Neural progenitor cell (in vitro differentiated cells): ENCODE measurements around the gene CASP6. TPM values are rescaled to one million over a fixed set of nuclear protein-coding genes. Genes with fewer than 3 reads are reported as not detected.

ENCODE experiments used
- DNase-seq: peaks from one replicate; pipeline ENCODE4 v3.0.0-alpha.2; 2016; ENCODE audit warnings: low spot score
- H2AFZ ChIP-seq: fragments of 200-600 bp; sonication (generic); replicated peaks from 2 replicates; pipeline ENCODE4 v1.6.1; 2016; ENCODE audit warnings: antibody characterized with exemption
- H3F3A ChIP-seq: fragments of 200-600 bp; sonication (generic); 2 replicates; pipeline ENCODE4 v1.6.1; 2016; ENCODE audit warnings: antibody characterized with exemption, low read depth
- H3K27ac ChIP-seq: fragments of 200-600 bp; sonication (generic); 2 replicates; pipeline ENCODE4 v1.5.1; 2016; ENCODE audit warnings: mild to moderate bottlenecking
- H3K27me3 ChIP-seq: fragments of 200-600 bp; sonication (generic); 2 replicates; pipeline ENCODE4 v1.6.1; 2016; ENCODE audit warnings: mild to moderate bottlenecking, moderate library complexity
- H3K36me3 ChIP-seq: fragments of 200-600 bp; sonication (generic); 2 replicates; pipeline ENCODE4 v1.5.1; 2016
- H3K4me1 ChIP-seq: fragments of 200-600 bp; sonication (generic); 2 replicates; pipeline ENCODE4 v1.6.1; 2016; ENCODE audit warnings: mixed run types
- H3K4me2 ChIP-seq: fragments of 200-600 bp; sonication (generic); 2 replicates; pipeline ENCODE4 v1.6.1; 2016
- H3K4me3 ChIP-seq: fragments of 200-600 bp; sonication (generic); 2 replicates; pipeline ENCODE4 v1.5.1; 2016
- H3K79me2 ChIP-seq: fragments of 200-600 bp; sonication (generic); 2 replicates; pipeline ENCODE4 v1.6.1; 2016; ENCODE audit warnings: low read depth
- H3K9ac ChIP-seq: fragments of 200-600 bp; sonication (generic); 2 replicates; pipeline ENCODE4 v1.6.1; 2016
- H3K9me3 ChIP-seq: fragments of 200-600 bp; sonication (generic); 2 replicates; pipeline ENCODE4 v1.5.1; 2016; ENCODE audit warnings: low read depth
- H4K20me1 ChIP-seq: fragments of 200-600 bp; sonication (generic); 2 replicates; pipeline ENCODE4 v1.6.1; 2016; ENCODE audit warnings: low read depth
- H3K27ac Mint-ChIP-seq: 3 replicates; pipeline ENCODE4 v1.8.0; 2021; ENCODE audit warnings: mixed read lengths
- H3K27me3 Mint-ChIP-seq: 2 replicates; pipeline ENCODE4 v1.8.0; 2022; ENCODE audit warnings: low read depth, mild to moderate bottlenecking, inconsistent platforms, moderate library complexity, mixed read lengths; ENCODE audit not compliant: insufficient read depth
- H3K36me3 Mint-ChIP-seq: 3 replicates; pipeline ENCODE4 v1.8.0; 2021; ENCODE audit warnings: mixed read lengths
- H3K4me1 Mint-ChIP-seq: 3 replicates; pipeline ENCODE4 v1.8.0; 2021; ENCODE audit warnings: mixed read lengths
- H3K4me3 Mint-ChIP-seq: 3 replicates; pipeline ENCODE4 v1.8.0; 2021; ENCODE audit warnings: mild to moderate bottlenecking, moderate library complexity, mixed read lengths
- H3K9me3 Mint-ChIP-seq: 3 replicates; pipeline ENCODE4 v1.8.0; 2020; ENCODE audit warnings: mixed read lengths
- EZH2 ChIP-seq: fragments of 200-600 bp; sonication (generic); IDR thresholded peaks from 2 replicates; pipeline ENCODE4 v1.6.1; 2017; ENCODE audit warnings: antibody characterized with exemption, mild to moderate bottlenecking, moderate library complexity
- EZH2phosphoT487 ChIP-seq: fragments of 200-600 bp; sonication (generic); IDR thresholded peaks from 2 replicates; pipeline ENCODE4 v1.6.1; 2017; ENCODE audit warnings: antibody characterized with exemption
- total RNA-seq: library from RNA; depleted of rRNA; stranded (reverse); fragments of >200 nt; gene quantifications from 2 replicates; pipeline ENCODE4 v1.2.3, GENCODE V29; 2015; ENCODE audit warnings: low replicate concordance
- TF ChIP-seq, protein P1 (sequence below): fragments of 200-600 bp; sonication (generic); IDR thresholded peaks from 2 replicates; pipeline ENCODE4 v1.5.1; 2017; ENCODE audit warnings: antibody characterized with exemption, mild to moderate bottlenecking

Gene CASP6
- total RNA-seq, 1 donor from 2014 or later, result 37.2 TPM

DNA sequence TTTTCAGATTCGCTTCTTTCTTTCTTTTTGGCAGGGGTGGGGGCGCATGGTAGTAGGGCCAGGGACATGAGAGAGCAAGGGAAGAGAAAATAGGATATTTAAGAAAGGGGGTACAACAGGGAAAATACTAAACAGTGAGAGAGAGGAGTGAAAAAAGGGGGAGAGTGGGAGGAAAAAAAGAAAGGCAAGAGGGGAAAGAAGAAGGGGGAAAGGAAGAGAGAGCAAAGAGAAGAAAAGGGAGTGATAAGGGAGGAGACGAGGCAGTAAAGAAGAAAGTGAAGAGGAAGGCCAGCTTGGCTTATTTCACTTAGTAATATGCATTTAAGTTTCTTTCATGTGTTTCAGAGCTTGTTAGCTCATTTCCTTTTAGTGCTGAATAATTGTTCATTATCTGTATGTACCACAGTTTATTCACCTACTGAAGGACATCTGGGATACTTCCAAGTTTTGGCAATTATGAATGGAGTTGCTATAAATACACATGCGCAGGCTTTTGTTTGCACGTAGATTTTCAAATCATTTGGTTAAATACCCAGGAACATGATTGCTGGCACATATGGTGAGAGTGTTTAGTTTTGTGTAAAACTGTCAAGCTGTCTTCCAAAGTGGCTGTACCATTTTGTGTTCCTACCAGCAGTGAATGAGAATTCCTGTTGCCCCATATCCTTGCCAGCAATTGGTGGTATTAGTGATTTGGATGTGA lies 37.3 kb downstream of the CASP6 start:
- no peak overlapping the region for H3K4me3 ChIP-seq
- TF ChIP-seq EZH2, result no peak
- TF ChIP-seq EZH2phosphoT487, result no peak
- TF ChIP-seq, protein P1, sequence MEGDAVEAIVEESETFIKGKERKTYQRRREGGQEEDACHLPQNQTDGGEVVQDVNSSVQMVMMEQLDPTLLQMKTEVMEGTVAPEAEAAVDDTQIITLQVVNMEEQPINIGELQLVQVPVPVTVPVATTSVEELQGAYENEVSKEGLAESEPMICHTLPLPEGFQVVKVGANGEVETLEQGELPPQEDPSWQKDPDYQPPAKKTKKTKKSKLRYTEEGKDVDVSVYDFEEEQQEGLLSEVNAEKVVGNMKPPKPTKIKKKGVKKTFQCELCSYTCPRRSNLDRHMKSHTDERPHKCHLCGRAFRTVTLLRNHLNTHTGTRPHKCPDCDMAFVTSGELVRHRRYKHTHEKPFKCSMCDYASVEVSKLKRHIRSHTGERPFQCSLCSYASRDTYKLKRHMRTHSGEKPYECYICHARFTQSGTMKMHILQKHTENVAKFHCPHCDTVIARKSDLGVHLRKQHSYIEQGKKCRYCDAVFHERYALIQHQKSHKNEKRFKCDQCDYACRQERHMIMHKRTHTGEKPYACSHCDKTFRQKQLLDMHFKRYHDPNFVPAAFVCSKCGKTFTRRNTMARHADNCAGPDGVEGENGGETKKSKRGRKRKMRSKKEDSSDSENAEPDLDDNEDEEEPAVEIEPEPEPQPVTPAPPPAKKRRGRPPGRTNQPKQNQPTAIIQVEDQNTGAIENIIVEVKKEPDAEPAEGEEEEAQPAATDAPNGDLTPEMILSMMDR, result no peak
- H3F3A ChIP-seq, result no peaks in the 10 kb centered on the region
- H3K36me3 Mint-ChIP-seq, result peaks cover 3% of the 10 kb centered on the region
- H3K4me3 Mint-ChIP-seq, result no peak overlapping the region
- no peaks in the 10 kb centered on the region for H4K20me1 ChIP-seq
- no peak overlapping the region for H3K9ac ChIP-seq
- H3K4me2 ChIP-seq, result no peak overlapping the region
- H3K27me3 Mint-ChIP-seq, result no peaks in the 10 kb centered on the region
- no peak overlapping the region for H2AFZ ChIP-seq
- no peaks in the 10 kb centered on the region for H3K79me2 ChIP-seq
- peaks cover 5% of the 10 kb centered on the region for H3K4me1 Mint-ChIP-seq
- H3K27me3 ChIP-seq, result no peaks in the 10 kb centered on the region
- H3K9me3 ChIP-seq, result no peaks in the 10 kb centered on the region
- H3K4me1 ChIP-seq, result no peaks in the 10 kb centered on the region
- no peaks in the 10 kb centered on the region for H3K36me3 ChIP-seq
- no peak overlapping the region for H3K27ac Mint-ChIP-seq
- peaks cover 1% of the 10 kb centered on the region for H3K9me3 Mint-ChIP-seq
- no peak for DNase-seq
- no peak overlapping the region for H3K27ac ChIP-seq

DNA sequence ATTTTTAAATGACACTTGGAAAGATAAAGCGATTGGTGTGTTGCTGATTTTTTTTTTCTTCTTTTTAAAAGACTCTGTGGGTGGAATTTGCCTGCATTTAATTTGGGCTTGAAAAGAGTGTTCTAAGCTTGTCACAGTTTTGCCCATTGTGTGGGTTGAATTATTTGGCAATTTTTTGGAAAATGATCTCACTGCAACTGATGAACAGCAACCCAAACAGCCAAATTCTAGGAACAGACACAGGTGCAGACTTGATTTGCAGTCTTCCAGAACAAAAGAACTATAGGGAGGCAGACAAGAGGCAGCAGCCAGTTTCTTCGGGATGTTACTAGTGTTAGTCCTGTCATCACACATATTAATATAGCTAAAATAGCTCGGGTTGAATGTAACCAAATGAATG lies 40.5 kb downstream of the CASP6 start:
- Histone ChIP-seq H3K4me3 (no peak overlapping the region), H3K79me2 (no peaks in the 10 kb centered on the region), H3K36me3 (no peaks in the 10 kb centered on the region), H3K4me2 (no peak overlapping the region), H3K9me3 (no peaks in the 10 kb centered on the region), H4K20me1 (no peaks in the 10 kb centered on the region), H3K9ac (no peak overlapping the region), H3K27ac (no peak overlapping the region), H3F3A (no peaks in the 10 kb centered on the region), H2AFZ (no peak overlapping the region), H3K4me1 (no peaks in the 10 kb centered on the region), H3K27me3 (no peaks in the 10 kb centered on the region)
- Mint-ChIP-seq H3K27me3 (peaks cover 2% of the 10 kb centered on the region), H3K4me3 (no peak overlapping the region), H3K9me3 (no peaks in the 10 kb centered on the region), H3K27ac (no peak overlapping the region), H3K36me3 (no peaks in the 10 kb centered on the region), H3K4me1 (peaks cover 5% of the 10 kb centered on the region)
- TF ChIP-seq, protein P1, result no peak
- TF ChIP-seq EZH2, result no peak
- TF ChIP-seq EZH2phosphoT487, result no peak
- DNase-seq, result peak; percentile 34

DNA sequence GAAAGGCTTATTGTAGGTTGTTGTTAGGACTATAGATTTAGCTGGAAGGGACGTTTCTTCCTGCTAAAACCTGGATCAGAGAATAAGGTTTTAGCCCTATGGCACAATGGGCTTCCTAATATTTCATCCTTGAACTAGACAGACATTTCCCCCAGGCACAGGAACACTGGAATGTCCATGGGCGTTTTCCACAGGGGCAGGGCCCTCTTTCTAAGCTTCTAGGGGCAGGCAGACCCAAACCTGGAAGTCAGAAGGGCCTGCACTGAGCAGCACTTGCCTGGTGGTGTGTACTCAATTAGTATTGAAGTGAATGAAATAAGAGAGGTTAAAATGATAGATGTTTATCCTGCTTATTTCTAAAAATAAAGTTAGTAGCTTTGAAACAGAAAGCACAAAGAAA lies 41.1 kb downstream of the CASP6 start:
- Mint-ChIP-seq H3K36me3 (no peaks in the 10 kb centered on the region), H3K9me3 (no peaks in the 10 kb centered on the region), H3K4me3 (no peak overlapping the region), H3K4me1 (peaks cover 5% of the 10 kb centered on the region), H3K27ac (no peak overlapping the region), H3K27me3 (peaks cover 2% of the 10 kb centered on the region)
- Histone ChIP-seq H3K4me2 (no peak overlapping the region), H3K79me2 (no peaks in the 10 kb centered on the region), H3K9me3 (no peaks in the 10 kb centered on the region), H2AFZ (no peak overlapping the region), H3K27me3 (no peaks in the 10 kb centered on the region), H3K4me1 (no peaks in the 10 kb centered on the region), H3K4me3 (no peak overlapping the region), H3K9ac (no peak overlapping the region), H4K20me1 (no peaks in the 10 kb centered on the region), H3F3A (no peaks in the 10 kb centered on the region), H3K27ac (no peak overlapping the region), H3K36me3 (no peaks in the 10 kb centered on the region)
- TF ChIP-seq, protein P1, result no peak
- TF ChIP-seq EZH2 (no peak), EZH2phosphoT487 (no peak)
- no peak for DNase-seq
